Limb (tissue), 2 donors: ENCODE results near the gene S100A9.
"Not testable (repeated sequence)": the region's sequence is repeated elsewhere in the genome, so short reads cannot be mapped to it uniquely, and the experiment has no call there.

Source experiments
- DNase-seq, 2 donors: peaks; one replicate each; pipeline ENCODE4 v3.0.0-alpha.2; 2016; ENCODE audit errors: extremely low spot score in 2 of 2

Gene S100A9

GRCh38 chr1:153405825-153406599 is 48.4 kb downstream of the S100A9 start:
- not testable (repeated sequence) for DNase-seq

- not testable (repeated sequence) for DNase-seq
Observed at GRCh38 chr1:153407274-153407673, 49.6 kb downstream of the S100A9 start.
